Measurements from ENCODE around the gene ACAP2.

GRCh38 chr3:195384952-195385351 is 57.9 kb downstream of the ACAP2 start:
- TF ChIP-seq CTCF (IDR thresholded peaks at IDR 0.05): no peak
- no peak for TF ChIP-seq EP300 (IDR thresholded peaks at IDR 0.05)
- TF ChIP-seq POLR2A (IDR thresholded peaks at IDR 0.05; ENCODE audit: low read depth): no peak
- TF ChIP-seq POLR2AphosphoS5 (IDR thresholded peaks at IDR 0.05): no peak
